HEK293 (cell line): Measurements from ENCODE around the gene PLOD2.

Source experiments
- CTCF ChIA-PET: fragments of 350-600 bp; formaldehyde crosslinking; extraction: SDS; loops from one replicate; lab custom pipeline; 2021; ENCODE audit warnings: antibody characterized with exemption; lab: Yijun Ruan, JAX
- POLR2A ChIA-PET: fragments of 300-600 bp; formaldehyde crosslinking; extraction: SDS; loops from one replicate; lab custom pipeline; 2020; ENCODE audit warnings: antibody characterized with exemption, inconsistent platforms; lab: Yijun Ruan, JAX
- H3K27ac ChIP-seq: fragments of 200-500 bp; sonication (Bioruptor generic); 2 replicates; pipeline ENCODE4 v1.5.1; 2014; ENCODE audit warnings: low read depth, low read length, control low read depth, inconsistent platforms; ENCODE audit errors: extremely low read depth
- H3K36me3 ChIP-seq, 2 experiments: fragments of 200-500 bp in 1 of 2; sonication (Bioruptor generic) in 1 of 2; 1 replicate in 1 of 2; 2 replicates in 1 of 2; pipeline ENCODE4 v1.5.1; 2014 to 2017; ENCODE audit warnings: inconsistent platforms in 2 of 2, low read length in 2 of 2; ENCODE audit not compliant: control insufficient read depth in 2 of 2, insufficient read depth in 1 of 2
- H3K4me1 ChIP-seq: fragments of 200-500 bp; sonication (Bioruptor generic); 2 replicates; pipeline ENCODE4 v1.5.1; 2014; ENCODE audit warnings: mild to moderate bottlenecking, low read length, inconsistent platforms; ENCODE audit not compliant: control insufficient read depth, insufficient read depth
- H3K4me3 ChIP-seq: 2 replicates; pipeline ENCODE4 v1.5.1; 2011; ENCODE audit warnings: low read depth, mild to moderate bottlenecking, control low read depth, low read length, moderate library complexity
- H3K9me3 ChIP-seq: fragments of 200-500 bp; sonication (Bioruptor generic); 2 replicates; pipeline ENCODE4 v1.5.1; 2014; ENCODE audit warnings: low read depth, low read length, inconsistent platforms; ENCODE audit not compliant: control insufficient read depth, insufficient read depth
- BCL11B ChIP-seq: fragments of 450-650 bp; formaldehyde crosslinking; IDR thresholded peaks from 2 replicates; pipeline ENCODE4 v1.5.1; 2016; ENCODE audit warnings: low read depth, missing biosample characterization, missing genetic modification characterization
- HOXA7 ChIP-seq: sonication (generic); formaldehyde crosslinking; IDR thresholded peaks from 2 replicates; pipeline ENCODE4 v1.8.1; 2022; ENCODE audit warnings: missing genetic modification reagents, borderline replicate concordance
- PRDM1 ChIP-seq: fragments of 450-650 bp; formaldehyde crosslinking; IDR thresholded peaks from 2 replicates; pipeline ENCODE4; 2016; ENCODE audit warnings: missing biosample characterization, missing genetic modification characterization
- PRDM6 ChIP-seq: fragments of 450-650 bp; formaldehyde crosslinking; IDR thresholded peaks from 2 replicates; pipeline ENCODE4 v1.5.1; 2017; ENCODE audit warnings: missing biosample characterization, missing genetic modification characterization
- RBAK ChIP-seq: fragments of 450-650 bp; formaldehyde crosslinking; IDR thresholded peaks from 2 replicates; pipeline ENCODE4 v1.5.1; 2016; ENCODE audit warnings: missing biosample characterization, missing genetic modification characterization
- REPIN1 ChIP-seq: fragments of 450-650 bp; formaldehyde crosslinking; IDR thresholded peaks from 2 replicates; pipeline ENCODE4 v1.5.1; 2017; ENCODE audit warnings: missing biosample characterization, missing genetic modification characterization, low read depth
- SCRT1 ChIP-seq: fragments of 450-650 bp; formaldehyde crosslinking; IDR thresholded peaks from 2 replicates; pipeline ENCODE4 v1.5.1; 2016; ENCODE audit warnings: missing biosample characterization, missing genetic modification characterization, borderline replicate concordance
- ZBTB1 ChIP-seq: fragments of 450-650 bp; formaldehyde crosslinking; IDR thresholded peaks from 2 replicates; pipeline ENCODE4 v1.5.1; 2016; ENCODE audit warnings: missing biosample characterization, missing genetic modification characterization
- ZBTB7A ChIP-seq: fragments of 450-650 bp; formaldehyde crosslinking; IDR thresholded peaks from 2 replicates; pipeline ENCODE4 v1.5.1; 2016; ENCODE audit warnings: low read depth, missing biosample characterization, missing genetic modification characterization
- ZFP37 ChIP-seq: fragments of 450-650 bp; formaldehyde crosslinking; IDR thresholded peaks from 2 replicates; pipeline ENCODE4 v1.5.1; 2016; ENCODE audit warnings: missing biosample characterization, missing genetic modification characterization
- ZNF140 ChIP-seq: fragments of 450-650 bp; formaldehyde crosslinking; IDR thresholded peaks from 2 replicates; pipeline ENCODE4 v1.5.1; 2016; ENCODE audit warnings: missing biosample characterization, missing genetic modification characterization
- ZNF155 ChIP-seq: fragments of 450-650 bp; formaldehyde crosslinking; IDR thresholded peaks from 2 replicates; pipeline ENCODE4 v1.5.1; 2016; ENCODE audit warnings: missing biosample characterization, missing genetic modification characterization
- ZNF157 ChIP-seq: fragments of 450-650 bp; formaldehyde crosslinking; IDR thresholded peaks from 2 replicates; pipeline ENCODE4 v1.5.1; 2016; ENCODE audit warnings: missing biosample characterization, missing genetic modification characterization
- ZNF223 ChIP-seq: fragments of 450-650 bp; formaldehyde crosslinking; IDR thresholded peaks from 2 replicates; pipeline ENCODE4 v1.5.1; 2016; ENCODE audit warnings: missing biosample characterization, missing genetic modification characterization
- ZNF292 ChIP-seq: fragments of 450-650 bp; formaldehyde crosslinking; IDR thresholded peaks from 2 replicates; pipeline ENCODE4 v1.5.1; 2016; ENCODE audit warnings: low read depth, missing biosample characterization, missing genetic modification characterization, borderline replicate concordance
- ZNF394 ChIP-seq: fragments of 450-650 bp; formaldehyde crosslinking; IDR thresholded peaks from 2 replicates; pipeline ENCODE4 v1.5.1; 2016; ENCODE audit warnings: missing biosample characterization, missing genetic modification characterization, mild to moderate bottlenecking, moderate library complexity, borderline replicate concordance
- ZNF621 ChIP-seq: fragments of 450-650 bp; formaldehyde crosslinking; IDR thresholded peaks from 2 replicates; pipeline ENCODE4 v1.5.1; 2017; ENCODE audit warnings: missing biosample characterization, missing genetic modification characterization
- ZNF677 ChIP-seq: fragments of 450-650 bp; IDR thresholded peaks from 2 replicates; pipeline ENCODE4 v1.5.0; 2018; ENCODE audit warnings: missing biosample characterization, mild to moderate bottlenecking, missing genetic modification characterization, moderate library complexity
- ZNF747 ChIP-seq: fragments of 450-650 bp; formaldehyde crosslinking; IDR thresholded peaks from 2 replicates; pipeline ENCODE4 v1.5.1; 2016; ENCODE audit warnings: missing biosample characterization, missing genetic modification characterization
- ZNF837 ChIP-seq: fragments of 450-650 bp; formaldehyde crosslinking; IDR thresholded peaks from 2 replicates; pipeline ENCODE4 v1.5.1; 2016; ENCODE audit warnings: missing biosample characterization, missing genetic modification characterization

PLOD2 gene

GRCh38 chr3:146209371-146209770 is 48.4 kb upstream of the PLOD2 start:
- H3K36me3 ChIP-seq, result peaks cover 0 to 9% of the 10 kb centered on the region in 2 experiments; a peak in 1 of 3 replicates
- CTCF ChIA-PET, result no interaction called here
- POLR2A ChIA-PET, result no interaction called here

DNA sequence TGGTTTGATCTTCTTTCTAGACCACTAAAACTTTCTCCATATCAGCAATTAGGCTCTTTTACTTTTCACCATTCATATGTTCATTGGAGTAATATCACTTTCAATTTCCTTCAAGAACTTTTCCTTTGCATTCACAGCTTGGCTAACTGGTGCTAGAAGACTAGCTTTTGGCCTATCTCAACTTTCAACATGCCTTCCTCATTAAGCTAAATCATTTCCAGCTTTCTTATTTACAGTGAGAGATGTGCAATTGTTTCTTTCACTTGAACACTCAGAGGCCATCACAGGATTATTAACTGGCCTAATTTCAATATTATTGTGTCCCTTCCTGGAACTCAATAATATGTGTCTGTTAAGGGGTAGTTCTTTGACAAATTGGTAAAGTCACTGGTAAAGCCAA is 42.8 kb upstream of the PLOD2 start:
- ChIA-PET CTCF (interaction anchor here (1.1 to 1.3 kb wide), 3 partner anchors 9 to 123 kb away, joined by 3 to 5 read pairs (median 4); no protein-coding TSS in a partner anchor), POLR2A (no interaction called here)
- Histone ChIP-seq H3K4me3 (no peak overlapping the region), H3K4me1 (no peaks in the 10 kb centered on the region), H3K36me3 (peaks cover 0 to 9% of the 10 kb centered on the region in 2 experiments; a peak in 1 of 3 replicates), H3K27ac (no peak overlapping the region), H3K9me3 (no peaks in the 10 kb centered on the region)
- TF ChIP-seq ZBTB1 (tag by site-specific recombination) (no peak), ZNF292 (tag by site-specific recombination) (no peak), BCL11B (tag by site-specific recombination) (no peak), ZBTB7A (tag by site-specific recombination) (no peak), ZNF155 (no peak), ZFP37 (tag by site-specific recombination) (no peak), ZNF677 (tag by site-specific recombination) (no peak), ZNF394 (no peak), ZNF223 (tag by site-specific recombination) (no peak), SCRT1 (no peak), HOXA7 (no peak)

More at GRCh38 chr3:146209371-146209770, 48.4 kb upstream of the PLOD2 start:
- no peak for TF ChIP-seq ZNF747 (tag by site-specific recombination)
- TF ChIP-seq ZNF621, result no peak
- no peak for TF ChIP-seq RBAK
- no peak for TF ChIP-seq REPIN1
- TF ChIP-seq PRDM1 (tag by site-specific recombination), result no peak
- TF ChIP-seq ZNF837 (tag by site-specific recombination), result no peak
- no peak for TF ChIP-seq ZNF140 (tag by site-specific recombination)
- no peak for TF ChIP-seq ZNF157
- TF ChIP-seq, all 188 proteins: peak for 0
- Histone ChIP-seq H3K4me3 (no peak overlapping the region), H3K27ac (no peak overlapping the region), H3K9me3 (no peaks in the 10 kb centered on the region), H3K4me1 (no peaks in the 10 kb centered on the region)

DNA sequence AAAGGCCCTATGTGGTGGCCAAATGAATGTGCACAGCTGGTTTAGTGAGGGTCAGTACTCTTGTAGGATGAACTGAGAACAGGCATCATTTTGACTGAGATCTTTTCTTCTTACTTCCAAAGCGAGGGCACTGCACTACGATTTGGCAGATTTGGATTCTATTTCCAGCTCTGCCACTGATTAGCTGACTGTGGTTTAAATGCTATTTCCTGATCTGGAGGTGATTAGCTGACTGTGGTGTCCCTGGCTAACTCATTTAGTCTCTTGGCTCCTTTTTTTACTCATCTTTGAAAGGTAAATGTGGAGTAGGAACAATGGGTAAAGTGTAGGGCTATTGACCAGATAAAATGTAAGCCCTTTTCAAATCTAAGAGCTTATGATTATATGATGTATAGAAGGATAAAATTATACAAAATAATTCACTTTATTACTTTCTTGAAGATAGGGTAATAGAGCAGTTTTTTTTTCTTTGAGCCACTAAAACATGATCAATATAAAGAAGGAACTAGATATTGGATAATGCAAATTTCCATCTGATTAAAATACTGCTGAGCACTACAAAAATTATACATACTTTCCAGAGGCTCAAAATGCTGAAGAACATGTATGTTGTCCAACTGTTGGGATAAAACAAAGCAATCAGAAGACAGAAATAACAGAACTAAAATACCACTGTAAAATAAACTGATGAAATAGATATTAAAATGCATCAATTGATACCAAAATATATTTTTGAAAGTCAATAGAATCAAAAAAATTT is 39.7 kb upstream of the PLOD2 start:
- no peaks in the 10 kb centered on the region for H3K4me1 ChIP-seq
- no peak overlapping the region for H3K27ac ChIP-seq
- ChIA-PET POLR2A (no interaction called here), CTCF (no interaction called here)
- no peaks in the 10 kb centered on the region for H3K36me3 ChIP-seq
- H3K9me3 ChIP-seq, result no peaks in the 10 kb centered on the region
- H3K4me3 ChIP-seq, result no peak overlapping the region
- TF ChIP-seq ZNF621, result no peak
- TF ChIP-seq PRDM6, result no peak
